HK-2 (cell line): ENCODE results near the gene EMX2.
"Not testable (repeated sequence)": the region's sequence is repeated elsewhere in the genome, so short reads cannot be mapped to it uniquely, and the experiment has no call there.

Experiments
- DNase-seq: peaks from one replicate; pipeline ENCODE4 v3.0.0-alpha.2; 2018; ENCODE audit not compliant: unreplicated experiment

The EMX2 gene

GRCh38 chr10:117560942-117561341 lies 18.4 kb downstream of the EMX2 start:
- no peak for DNase-seq

- DNase-seq: no peak
These were observed 19.7 kb downstream of the EMX2 start for GRCh38 chr10:117562220-117562619.

- DNase-seq: no peak
These were observed 20.6 kb downstream of the EMX2 start for GRCh38 chr10:117562896-117563737.

- DNase-seq: no peak
These were observed 21.2 kb downstream of the EMX2 start for GRCh38 chr10:117563780-117564179.

GRCh38 chr10:117565068-117565467 lies 22.5 kb downstream of the EMX2 start:
- DNase-seq: no peak

- DNase-seq: no peak
These were observed 25.8 kb downstream of the EMX2 start for GRCh38 chr10:117568334-117568733.

- no peak for DNase-seq
These were observed 27.3 kb downstream of the EMX2 start for GRCh38 chr10:117569610-117570390.

GRCh38 chr10:117570880-117571279 lies 28.3 kb downstream of the EMX2 start:
- no peak for DNase-seq

- DNase-seq: no peak
These were observed 32.1 kb downstream of the EMX2 start for GRCh38 chr10:117574498-117575146.

- no peak for DNase-seq
These were observed 35.9 kb downstream of the EMX2 start for GRCh38 chr10:117578490-117578889.

GRCh38 chr10:117578999-117579590 lies 36.5 kb downstream of the EMX2 start:
- no peak for DNase-seq

- DNase-seq: no peak
These were observed 39.4 kb downstream of the EMX2 start for GRCh38 chr10:117581961-117582360.

- DNase-seq: not testable (repeated sequence)
These were observed 42.3 kb downstream of the EMX2 start for GRCh38 chr10:117584831-117585230.

GRCh38 chr10:117587036-117587435 lies 44.5 kb downstream of the EMX2 start:
- DNase-seq: no peak

- DNase-seq: no peak
These were observed 47.7 kb downstream of the EMX2 start for GRCh38 chr10:117590101-117590875.

GRCh38 chr10:117591043-117591442 lies 48.5 kb downstream of the EMX2 start:
- DNase-seq: no peak

- no peak for DNase-seq
These were observed 52.2 kb downstream of the EMX2 start for GRCh38 chr10:117594722-117595121.

- no peak for DNase-seq
These were observed 54.2 kb downstream of the EMX2 start for GRCh38 chr10:117596706-117597105.

- no peak for DNase-seq
These were observed 54.7 kb downstream of the EMX2 start for GRCh38 chr10:117597216-117597615.
